HG02798 (cell line): ENCODE results near the gene CREM.
A peak's percentile ranks its signal among the peaks of the same experiment; 100 is the strongest.

Experiments
- ATAC-seq: cut with Tn5 transposase; IDR thresholded peaks from one replicate; pipeline ENCODE4 v1.9.1; 2021; ENCODE audit warnings: mild to moderate bottlenecking; ENCODE audit not compliant: unreplicated experiment, poor library complexity

Gene CREM

GRCh38 chr10:35191523-35191922 is 64.9 kb downstream of the CREM start:
- no peak for ATAC-seq

- no peak for ATAC-seq
Observed at GRCh38 chr10:35192645-35193249, 66.1 kb downstream of the CREM start.

GRCh38 chr10:35194471-35194870 is 67.8 kb downstream of the CREM start:
- ATAC-seq, result no peak

- ATAC-seq, result no peak
Observed at GRCh38 chr10:35194906-35195305, 68.3 kb downstream of the CREM start.

- ATAC-seq, result peak; percentile 98
Observed at GRCh38 chr10:35195361-35196306, 69.0 kb downstream of the CREM start.

GRCh38 chr10:35200487-35200886 is 73.8 kb downstream of the CREM start:
- no peak for ATAC-seq

GRCh38 chr10:35201234-35201633 is 74.6 kb downstream of the CREM start:
- ATAC-seq, result no peak

GRCh38 chr10:35202050-35202449 is 75.4 kb downstream of the CREM start:
- no peak for ATAC-seq

GRCh38 chr10:35203745-35204144 is 77.1 kb downstream of the CREM start:
- no peak for ATAC-seq

- ATAC-seq, result no peak
Observed at GRCh38 chr10:35204650-35205319, 78.1 kb downstream of the CREM start.

- no peak for ATAC-seq
Observed at GRCh38 chr10:35206274-35206673, 79.6 kb downstream of the CREM start.

- ATAC-seq, result peak; percentile 85
Observed at GRCh38 chr10:35208536-35208935, 81.9 kb downstream of the CREM start.

GRCh38 chr10:35208949-35209613 is 82.4 kb downstream of the CREM start:
- peak; percentile 28 for ATAC-seq

- no peak for ATAC-seq
Observed at GRCh38 chr10:35210961-35211360, 84.3 kb downstream of the CREM start.

GRCh38 chr10:35211390-35211789 is 84.7 kb downstream of the CREM start:
- no peak for ATAC-seq

GRCh38 chr10:35212856-35213255 is 86.2 kb downstream of the CREM start:
- no peak for ATAC-seq

- ATAC-seq, result no peak
Observed at GRCh38 chr10:35213699-35214098, 87.1 kb downstream of the CREM start.

- ATAC-seq, result no peak
Observed at GRCh38 chr10:35214607-35215020, 88.0 kb downstream of the CREM start.

GRCh38 chr10:35215107-35215506 is 88.5 kb downstream of the CREM start:
- no peak for ATAC-seq

GRCh38 chr10:35216303-35216905 is 89.8 kb downstream of the CREM start:
- no peak for ATAC-seq
